Ishikawa (cell line): ENCODE measurements around the gene ELFN1.

ENCODE experiments used
- CEBPB ChIP-seq: IDR thresholded peaks from 2 replicates; pipeline ENCODE4 v1.6.1; 2012
- CREB1 ChIP-seq: IDR thresholded peaks from 2 replicates; pipeline ENCODE4 v1.6.1; 2012; ENCODE audit warnings: low read depth
- EP300 ChIP-seq: IDR thresholded peaks from 2 replicates; pipeline ENCODE4 v1.6.1; 2012; ENCODE audit warnings: borderline replicate concordance
- FOXM1 ChIP-seq: IDR thresholded peaks from 2 replicates; pipeline ENCODE4 v1.6.1; 2012; ENCODE audit warnings: low read depth, borderline replicate concordance
- NFIC ChIP-seq: IDR thresholded peaks from 2 replicates; pipeline ENCODE4 v1.6.1; 2012
- RAD21 ChIP-seq: IDR thresholded peaks from 2 replicates; pipeline ENCODE4 v1.6.1; 2012; ENCODE audit warnings: low read depth
- TAF1 ChIP-seq: IDR thresholded peaks from 2 replicates; pipeline ENCODE4 v1.6.1; 2012; ENCODE audit warnings: low read depth, mild to moderate bottlenecking
- TCF12 ChIP-seq: IDR thresholded peaks from 2 replicates; pipeline ENCODE4 v1.6.1; 2012; ENCODE audit warnings: low read depth
- TEAD4 ChIP-seq: IDR thresholded peaks from 2 replicates; pipeline ENCODE4 v1.6.1; 2012
- YY1 ChIP-seq: IDR thresholded peaks from 2 replicates; pipeline ENCODE4 v1.6.1; 2012; ENCODE audit warnings: low read depth
- ZBTB7A ChIP-seq: IDR thresholded peaks from 2 replicates; pipeline ENCODE4 v1.6.1; 2012; ENCODE audit warnings: low read depth
- TF ChIP-seq, protein P1 (sequence below): IDR thresholded peaks from 2 replicates; pipeline ENCODE4 v1.6.1; 2012; ENCODE audit warnings: low read depth, mild to moderate bottlenecking
- TF ChIP-seq, protein P2 (sequence below): IDR thresholded peaks from 2 replicates; pipeline ENCODE4 v1.6.1; 2012
- TF ChIP-seq, protein P3 (sequence below): IDR thresholded peaks from 2 replicates; pipeline ENCODE4 v1.6.1; 2012

DNA sequence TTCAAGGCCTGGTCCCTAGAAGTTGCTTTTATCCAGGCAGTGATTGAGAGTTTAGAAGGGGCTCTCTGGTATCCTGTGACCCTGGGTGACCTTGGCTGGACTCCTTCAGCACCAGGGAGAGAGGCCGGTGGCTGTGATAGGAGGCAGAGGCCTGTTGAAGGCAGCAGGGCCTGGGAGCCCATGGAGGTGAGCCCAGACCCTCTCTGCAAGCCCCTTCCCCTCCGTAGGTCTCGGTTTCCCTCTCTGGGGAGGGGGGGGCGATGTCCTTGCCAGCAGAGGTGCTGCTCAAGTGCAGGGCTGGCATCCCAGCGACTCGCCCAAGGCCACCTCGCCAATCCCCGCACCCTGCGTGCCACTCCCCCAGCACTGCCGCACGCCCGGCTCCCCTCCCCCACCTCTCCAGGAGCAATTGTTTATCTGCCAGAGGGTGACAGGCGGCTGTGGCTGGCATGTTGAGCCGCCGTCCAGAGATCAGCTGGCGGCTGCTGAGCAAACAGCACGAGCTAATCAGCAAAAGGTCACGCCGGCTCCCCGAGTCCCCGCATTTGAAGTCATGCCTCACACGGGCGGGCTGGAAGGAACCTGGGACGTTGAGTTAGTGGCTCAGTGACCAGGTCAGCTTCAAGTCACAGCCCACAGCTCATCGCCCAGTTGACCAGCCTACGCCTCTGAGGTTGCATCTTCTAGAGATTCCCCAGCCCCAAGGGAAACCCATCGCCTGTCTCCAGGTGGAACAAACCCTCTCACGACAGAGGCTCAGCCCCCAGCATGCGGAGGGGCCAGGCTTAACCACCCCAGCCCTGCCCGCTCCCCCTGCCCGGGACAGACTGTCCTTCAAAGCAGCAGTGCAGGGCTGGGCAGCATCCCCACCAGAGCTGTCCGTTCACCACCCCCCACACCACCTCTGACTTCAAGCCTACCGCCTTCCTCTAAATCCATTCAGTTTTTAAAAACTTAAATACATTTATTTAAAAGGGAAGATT lies 43.7 kb downstream of the ELFN1 start:
- TF ChIP-seq NFIC (no peak), CREB1 (no peak), EP300 (no peak), TAF1 (no peak), YY1 (no peak), CEBPB (no peak), TCF12 (no peak), RAD21 (no peak), ZBTB7A (no peak), FOXM1 (no peak), TEAD4 (no peak)
- TF ChIP-seq, protein P1, sequence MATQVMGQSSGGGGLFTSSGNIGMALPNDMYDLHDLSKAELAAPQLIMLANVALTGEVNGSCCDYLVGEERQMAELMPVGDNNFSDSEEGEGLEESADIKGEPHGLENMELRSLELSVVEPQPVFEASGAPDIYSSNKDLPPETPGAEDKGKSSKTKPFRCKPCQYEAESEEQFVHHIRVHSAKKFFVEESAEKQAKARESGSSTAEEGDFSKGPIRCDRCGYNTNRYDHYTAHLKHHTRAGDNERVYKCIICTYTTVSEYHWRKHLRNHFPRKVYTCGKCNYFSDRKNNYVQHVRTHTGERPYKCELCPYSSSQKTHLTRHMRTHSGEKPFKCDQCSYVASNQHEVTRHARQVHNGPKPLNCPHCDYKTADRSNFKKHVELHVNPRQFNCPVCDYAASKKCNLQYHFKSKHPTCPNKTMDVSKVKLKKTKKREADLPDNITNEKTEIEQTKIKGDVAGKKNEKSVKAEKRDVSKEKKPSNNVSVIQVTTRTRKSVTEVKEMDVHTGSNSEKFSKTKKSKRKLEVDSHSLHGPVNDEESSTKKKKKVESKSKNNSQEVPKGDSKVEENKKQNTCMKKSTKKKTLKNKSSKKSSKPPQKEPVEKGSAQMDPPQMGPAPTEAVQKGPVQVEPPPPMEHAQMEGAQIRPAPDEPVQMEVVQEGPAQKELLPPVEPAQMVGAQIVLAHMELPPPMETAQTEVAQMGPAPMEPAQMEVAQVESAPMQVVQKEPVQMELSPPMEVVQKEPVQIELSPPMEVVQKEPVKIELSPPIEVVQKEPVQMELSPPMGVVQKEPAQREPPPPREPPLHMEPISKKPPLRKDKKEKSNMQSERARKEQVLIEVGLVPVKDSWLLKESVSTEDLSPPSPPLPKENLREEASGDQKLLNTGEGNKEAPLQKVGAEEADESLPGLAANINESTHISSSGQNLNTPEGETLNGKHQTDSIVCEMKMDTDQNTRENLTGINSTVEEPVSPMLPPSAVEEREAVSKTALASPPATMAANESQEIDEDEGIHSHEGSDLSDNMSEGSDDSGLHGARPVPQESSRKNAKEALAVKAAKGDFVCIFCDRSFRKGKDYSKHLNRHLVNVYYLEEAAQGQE: peak; percentile 81
- TF ChIP-seq, protein P2, sequence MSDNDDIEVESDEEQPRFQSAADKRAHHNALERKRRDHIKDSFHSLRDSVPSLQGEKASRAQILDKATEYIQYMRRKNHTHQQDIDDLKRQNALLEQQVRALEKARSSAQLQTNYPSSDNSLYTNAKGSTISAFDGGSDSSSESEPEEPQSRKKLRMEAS: no peak
- TF ChIP-seq, protein P3, sequence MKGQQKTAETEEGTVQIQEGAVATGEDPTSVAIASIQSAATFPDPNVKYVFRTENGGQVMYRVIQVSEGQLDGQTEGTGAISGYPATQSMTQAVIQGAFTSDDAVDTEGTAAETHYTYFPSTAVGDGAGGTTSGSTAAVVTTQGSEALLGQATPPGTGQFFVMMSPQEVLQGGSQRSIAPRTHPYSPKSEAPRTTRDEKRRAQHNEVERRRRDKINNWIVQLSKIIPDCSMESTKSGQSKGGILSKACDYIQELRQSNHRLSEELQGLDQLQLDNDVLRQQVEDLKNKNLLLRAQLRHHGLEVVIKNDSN: no peak
